T-helper 17 cell (primary cell): ENCODE results near the gene RAB36. TPM values are rescaled to one million over a fixed set of nuclear protein-coding genes. Genes with fewer than 3 reads are reported as not detected.

Experiments used
- ATAC-seq: fragments of 150-1000 bp; cut with Tn5 transposase; 2 replicates; pipeline ENCODE4 v1.10.0; 2021; ENCODE audit warnings: mild to moderate bottlenecking, moderate library complexity
- DNase-seq, 3 donors: peaks; one replicate each; pipeline versions ENCODE4 v3.0.0 to v3.0.0-alpha.2; 2020 to 2021
- H3K9me3 ChIP-seq: one replicate; pipeline ENCODE4 v1.7.0; 2013; ENCODE audit warnings: low read length, mild to moderate bottlenecking; ENCODE audit not compliant: control insufficient read depth, poor library complexity, severe bottlenecking
- H3K27ac Mint-ChIP-seq: one replicate; pipeline ENCODE4 v1.8.0; 2022; ENCODE audit warnings: mild to moderate bottlenecking, moderate library complexity, mixed read lengths
- H3K27me3 Mint-ChIP-seq: one replicate; pipeline ENCODE4 v1.8.0; 2022; ENCODE audit warnings: mixed read lengths
- H3K36me3 Mint-ChIP-seq: one replicate; pipeline ENCODE4 v1.8.0; 2022; ENCODE audit warnings: low read depth, mixed read lengths
- H3K4me1 Mint-ChIP-seq: one replicate; pipeline ENCODE4 v1.8.0; 2022; ENCODE audit warnings: mild to moderate bottlenecking, mixed read lengths
- H3K4me3 Mint-ChIP-seq: one replicate; pipeline ENCODE4 v1.8.0; 2022; ENCODE audit warnings: mild to moderate bottlenecking, moderate library complexity, mixed read lengths
- total RNA-seq, 4 donors: library from RNA in 2 of 4; stranded (reverse) in 2 of 4; gene quantifications; one replicate each; pipeline ENCODE4 v1.2.3 and lab custom pipeline; 2022 to 2026

Gene RAB36
- total RNA-seq, 2 donors from 2014 or later, result 1.1 to 2.4 TPM

DNA sequence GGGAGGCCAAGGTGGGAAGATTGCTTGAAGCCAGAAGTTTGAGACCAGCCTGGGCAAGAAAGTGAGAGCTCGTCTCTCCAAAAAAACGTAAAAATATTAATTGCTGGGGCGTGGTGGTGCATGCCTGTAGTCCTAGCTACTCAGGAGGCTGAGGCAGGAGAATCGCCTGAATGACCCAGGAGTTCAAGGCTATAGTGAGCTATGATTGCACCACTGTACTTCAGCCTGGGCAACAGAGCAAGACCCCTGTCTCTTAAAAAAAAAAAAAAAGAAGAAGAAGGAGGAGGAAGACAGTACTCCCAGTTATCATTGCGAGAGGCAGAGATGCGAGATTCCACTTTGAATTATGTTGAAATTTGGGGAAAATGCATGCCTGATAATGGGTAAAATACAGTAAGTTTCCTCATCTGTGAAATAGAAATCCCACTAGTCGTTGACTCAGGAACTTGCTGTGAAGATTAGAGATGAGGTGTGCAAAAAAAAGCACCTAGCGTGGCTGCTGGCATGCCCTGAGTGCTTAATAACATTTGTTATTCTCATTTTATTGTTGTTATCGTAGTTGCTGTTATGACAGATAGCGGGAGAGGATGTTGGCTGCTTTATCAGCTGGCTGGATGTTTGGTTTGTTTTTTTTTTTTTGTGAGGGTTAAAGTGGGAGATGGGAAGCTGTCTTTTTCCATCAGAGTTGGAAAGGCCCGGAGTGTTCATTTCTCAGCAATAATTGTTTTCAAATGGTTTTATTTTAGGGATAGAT is 68.5 kb downstream of the RAB36 start:
- Mint-ChIP-seq H3K36me3 (no peaks in the 10 kb centered on the region), H3K27me3 (no peaks in the 10 kb centered on the region), H3K27ac (peak overlapping the region; percentile 62), H3K4me1 (peaks cover 60% of the 10 kb centered on the region), H3K4me3 (peak overlapping the region; percentile 15)
- H3K9me3 ChIP-seq, result no peaks in the 10 kb centered on the region
- no peak for DNase-seq
- ATAC-seq, result no peak

Other genes with a start within 250 kb of the RAB36 start
- 10 to 100 TPM in 1 of 2 donors, 1 to 10 TPM in 1; 1.4 to 44.1 TPM for gene GNAZ, start 75.0 kb upstream of the RAB36 start, total RNA-seq
- gene RSPH14, start 3.5 kb upstream of the RAB36 start, total RNA-seq, result 1 to 10 TPM; 1.1 to 1.4 TPM
- 10 to 100 TPM; 91.8 to 93.2 TPM for gene BCR, start 35.0 kb downstream of the RAB36 start, total RNA-seq